ENCODE measurements around the gene CELF4.

Gene CELF4

DNA sequence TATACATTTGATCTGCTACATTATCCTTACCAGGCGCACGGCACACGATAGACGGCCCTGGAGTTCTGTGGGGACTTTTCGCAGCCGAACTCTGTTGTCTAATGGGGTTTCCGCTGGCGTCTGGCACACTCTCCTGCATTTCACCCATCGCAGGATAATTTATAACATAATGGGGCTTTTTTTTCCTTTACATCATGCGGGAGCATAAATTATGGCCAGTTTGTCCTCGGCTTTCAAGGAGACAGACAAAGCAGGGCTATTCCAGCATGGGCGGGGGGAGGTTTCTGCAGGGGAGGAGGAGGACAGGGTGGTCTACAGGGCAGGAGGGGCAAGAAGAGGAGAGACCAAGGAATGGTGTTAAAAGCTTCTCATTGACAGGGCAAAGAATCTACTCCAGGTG, 279.8 kb downstream of the CELF4 start:
- no peak for DNase-seq (ENCODE audit: low read depth in 2 of 2)

DNA sequence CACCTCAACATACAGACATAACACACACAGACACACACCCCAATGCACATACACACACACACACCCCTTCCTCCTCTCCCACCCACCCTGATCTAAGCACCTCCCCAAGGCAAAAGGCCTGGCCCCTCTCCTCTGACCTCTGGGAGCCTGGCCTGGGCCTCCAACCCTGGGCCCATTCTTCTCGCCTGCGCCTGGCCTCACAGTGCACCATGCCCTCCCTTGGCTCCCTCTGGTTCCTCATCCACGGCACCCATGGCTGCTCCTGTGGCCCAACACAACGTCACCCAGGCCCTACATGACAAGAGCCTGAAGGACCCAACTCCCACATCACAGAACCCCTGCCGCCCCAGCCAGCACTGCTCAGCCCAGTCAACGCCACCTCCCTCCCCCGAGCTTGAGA, 281.3 kb downstream of the CELF4 start:
- DNase-seq (ENCODE audit: low read depth in 2 of 2): no peak

DNA sequence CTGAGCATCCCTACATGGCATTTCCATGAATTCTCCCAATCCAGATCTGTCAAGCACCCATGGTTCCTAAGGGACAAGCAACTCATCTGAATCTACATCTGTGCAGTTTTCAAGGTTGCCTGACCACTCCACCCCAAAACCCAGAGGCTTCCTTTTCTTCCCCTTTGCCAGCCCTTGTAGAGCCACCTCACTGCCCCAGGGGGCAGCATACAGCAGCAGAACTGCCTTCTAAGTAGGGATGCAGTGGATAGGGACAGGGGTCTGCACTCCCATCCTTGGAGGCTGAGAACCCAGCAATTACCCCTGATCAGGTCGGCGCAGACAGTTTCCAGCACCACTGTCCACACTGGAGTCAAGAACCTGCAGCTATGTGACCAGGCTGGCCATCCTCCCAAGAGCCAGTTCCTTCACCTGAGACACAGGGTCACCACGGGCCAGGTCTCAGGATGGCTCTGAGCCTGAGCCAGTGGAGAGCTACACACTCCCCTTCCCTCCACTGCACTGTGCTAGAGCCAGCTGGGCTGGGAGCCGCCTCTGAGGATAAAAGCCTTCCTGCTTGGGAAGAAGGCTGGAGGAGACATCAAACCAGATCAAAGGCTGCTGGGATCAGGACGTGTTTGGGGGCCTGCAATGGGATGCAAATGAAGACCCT, 283.1 kb downstream of the CELF4 start:
- DNase-seq (ENCODE audit: low read depth in 2 of 2): no peak

DNA sequence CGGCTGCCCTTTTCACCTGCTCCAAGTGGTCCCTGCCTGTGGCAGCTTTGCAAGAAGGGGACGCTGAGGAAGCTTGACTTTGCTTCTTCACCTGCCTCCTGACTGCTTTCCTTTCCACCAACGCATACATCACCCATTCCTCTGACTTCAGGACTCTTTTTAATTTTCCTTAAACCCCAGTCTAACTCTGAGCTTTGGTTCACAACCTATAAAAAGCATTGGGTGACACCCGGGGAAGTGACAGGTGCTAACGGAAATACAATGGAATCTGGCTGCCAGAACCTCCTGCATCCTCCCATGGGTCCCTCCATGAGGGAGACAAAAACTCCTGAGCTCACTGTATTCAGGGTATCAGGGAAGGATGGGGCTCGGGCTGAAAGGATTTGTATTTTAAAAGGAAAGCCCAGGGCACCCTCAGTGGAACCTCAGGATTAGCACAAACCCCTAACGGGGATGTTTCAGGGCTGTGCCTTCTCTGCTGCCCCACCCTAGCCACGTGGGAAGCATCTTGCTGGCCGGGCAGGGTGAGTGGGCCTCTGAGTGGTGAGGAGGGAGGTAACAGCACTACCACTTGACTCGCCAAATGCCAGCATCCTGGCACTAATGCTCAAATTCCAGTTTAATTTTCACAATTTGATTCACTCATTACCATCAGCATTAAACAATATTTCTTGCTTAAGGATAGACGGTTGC, 284.8 kb downstream of the CELF4 start:
- no peak for DNase-seq (ENCODE audit: low read depth in 2 of 2)

DNA sequence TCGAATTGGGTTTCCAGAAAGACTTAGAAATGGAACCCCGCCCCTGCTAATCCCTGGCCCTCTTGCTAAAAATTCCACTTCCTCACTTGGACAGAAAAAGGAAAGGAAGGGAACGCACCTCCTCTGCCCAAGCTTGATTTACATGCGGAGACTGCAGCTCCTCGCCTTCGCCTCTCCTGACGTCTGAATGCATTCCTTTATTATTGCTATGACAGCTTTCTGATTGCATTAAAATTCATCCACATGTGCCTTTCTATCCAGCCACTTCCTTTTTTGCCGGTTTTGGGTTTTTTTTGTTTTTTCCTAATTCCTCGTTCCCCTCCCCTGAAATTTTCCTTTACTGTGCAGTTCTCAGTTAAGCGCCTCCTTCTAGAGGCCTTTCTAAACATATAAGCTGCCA, 287.8 kb downstream of the CELF4 start:
- no peak for DNase-seq (ENCODE audit: low read depth in 2 of 2)

DNA sequence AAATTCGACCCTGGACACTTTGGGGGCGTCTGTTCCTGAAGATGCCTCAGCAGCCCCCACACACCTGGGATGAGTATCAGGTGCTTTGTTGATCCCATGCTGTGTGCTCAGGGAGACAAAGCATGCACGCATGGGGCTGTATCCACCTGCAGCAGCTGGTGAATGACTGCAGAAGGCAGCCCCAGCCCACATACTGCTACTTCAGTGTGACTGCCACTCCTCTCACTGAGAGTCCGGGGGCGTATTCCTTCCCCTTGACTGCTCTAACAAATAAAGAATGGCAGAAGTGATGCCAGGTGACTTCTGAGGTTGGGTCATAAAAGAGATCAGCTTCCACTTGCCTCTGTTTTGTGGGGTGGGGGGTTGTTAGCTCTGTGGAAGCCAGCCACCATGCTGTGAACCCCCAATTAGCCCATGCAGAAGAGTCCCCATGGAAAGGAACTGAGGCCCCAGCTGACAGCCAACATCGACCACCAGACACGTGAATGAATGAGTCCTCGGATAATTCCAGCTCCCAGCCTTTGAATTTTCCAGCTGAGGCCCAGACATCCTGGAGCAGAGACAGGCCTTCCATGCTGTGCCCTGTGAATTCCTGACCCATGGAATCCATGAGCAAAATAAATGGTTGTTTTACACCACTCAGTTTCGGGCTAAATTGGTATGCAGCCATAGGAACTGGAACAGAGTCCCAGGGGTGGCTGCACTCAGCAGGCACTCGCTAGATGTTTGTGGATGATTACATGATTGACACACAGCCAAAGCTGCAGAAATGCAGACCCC, 289.3 kb downstream of the CELF4 start:
- no peak for DNase-seq (ENCODE audit: low read depth in 2 of 2)

DNA sequence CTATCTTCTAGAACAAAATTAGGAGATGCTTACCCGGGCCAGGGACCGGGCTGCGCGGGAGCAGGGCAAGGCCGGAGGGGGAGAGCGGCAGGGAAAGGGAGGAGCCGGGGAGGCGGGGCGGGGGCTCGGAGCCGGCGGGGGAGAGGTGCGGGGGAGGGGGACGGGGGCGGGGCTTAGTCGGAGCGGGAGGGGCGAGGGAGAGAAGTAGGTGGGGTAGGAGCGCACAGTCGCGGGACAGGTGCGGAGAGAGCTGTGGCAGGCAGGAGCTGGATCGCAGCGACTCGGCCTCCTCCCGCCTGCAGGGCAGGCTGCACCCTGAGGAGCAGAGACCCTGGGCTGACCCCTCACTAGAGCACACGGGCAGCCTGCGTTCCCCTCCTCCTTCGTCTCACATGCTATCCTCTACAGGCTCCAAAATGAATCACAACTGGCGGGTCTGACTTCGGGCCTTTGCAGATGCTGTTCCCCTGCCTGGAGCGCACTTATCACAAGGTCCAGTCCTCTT, 290.3 kb downstream of the CELF4 start:
- no peak for DNase-seq (ENCODE audit: low read depth in 2 of 2)

DNA sequence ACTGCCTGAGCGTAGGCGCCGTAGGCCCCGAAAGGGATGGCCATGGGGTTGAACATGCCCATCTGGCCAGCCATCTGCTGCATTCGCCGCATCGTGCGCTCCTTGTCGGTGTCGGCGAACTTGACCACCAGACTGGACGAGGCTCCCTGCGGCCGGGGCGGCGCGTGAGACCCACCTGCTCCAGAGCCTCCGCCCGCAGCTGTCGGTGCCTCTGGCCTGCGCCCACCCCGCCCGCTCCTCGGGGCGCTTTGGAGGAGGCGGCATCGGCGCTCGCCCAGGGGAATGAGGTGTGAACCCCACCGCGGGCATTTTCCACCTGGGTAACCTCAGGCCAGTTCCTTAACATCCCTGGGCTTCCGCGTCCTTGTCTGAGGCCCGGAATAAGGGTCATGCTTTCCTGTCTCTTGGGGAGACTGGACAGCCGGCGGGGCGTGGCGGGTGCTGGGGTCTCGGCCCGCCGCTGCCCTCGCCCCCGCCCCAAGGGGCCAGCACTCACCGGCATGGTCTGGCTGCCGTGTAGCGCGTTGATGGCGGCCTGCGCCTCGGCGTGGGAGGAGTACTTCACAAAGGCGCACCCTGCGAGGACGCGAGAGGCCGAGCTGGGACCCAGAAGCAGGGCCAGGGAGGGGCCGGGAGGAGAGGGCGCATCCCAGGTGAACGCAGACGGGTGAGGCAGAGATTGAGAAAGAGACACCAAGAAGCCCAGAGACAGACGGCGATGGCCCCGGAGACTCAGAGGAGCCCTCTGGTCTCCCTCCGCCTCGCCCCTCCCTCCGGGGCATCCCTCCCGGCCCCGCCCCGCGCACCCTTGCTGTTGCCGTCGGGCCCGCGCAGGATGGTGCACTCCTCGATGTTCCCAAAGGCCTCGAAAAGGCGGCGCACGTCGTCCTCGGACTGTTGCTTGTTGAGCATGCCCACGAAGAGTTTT, 291.0 kb downstream of the CELF4 start:
- DNase-seq (ENCODE audit: low read depth in 2 of 2): no peak

DNA sequence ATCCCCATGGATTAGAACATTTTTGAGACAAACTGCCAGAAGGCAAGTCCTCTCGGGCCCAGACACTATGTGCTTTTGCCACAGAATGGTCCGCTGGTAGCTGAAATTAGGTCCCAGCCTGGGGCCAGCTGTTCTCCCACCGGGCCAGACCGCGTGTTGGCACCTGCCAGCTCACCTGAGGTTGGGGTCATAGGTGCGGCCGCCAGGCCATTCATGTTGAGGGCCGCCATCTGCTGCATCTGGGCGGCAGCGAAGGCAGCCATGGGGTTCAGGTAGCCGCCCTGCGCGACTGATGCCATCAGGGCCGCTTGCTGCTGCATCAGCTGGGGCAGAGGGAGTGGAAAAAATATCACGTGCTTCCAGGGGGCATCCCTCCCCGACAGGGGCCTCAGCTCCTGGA, 292.8 kb downstream of the CELF4 start:
- no peak for DNase-seq (ENCODE audit: low read depth in 2 of 2)

DNA sequence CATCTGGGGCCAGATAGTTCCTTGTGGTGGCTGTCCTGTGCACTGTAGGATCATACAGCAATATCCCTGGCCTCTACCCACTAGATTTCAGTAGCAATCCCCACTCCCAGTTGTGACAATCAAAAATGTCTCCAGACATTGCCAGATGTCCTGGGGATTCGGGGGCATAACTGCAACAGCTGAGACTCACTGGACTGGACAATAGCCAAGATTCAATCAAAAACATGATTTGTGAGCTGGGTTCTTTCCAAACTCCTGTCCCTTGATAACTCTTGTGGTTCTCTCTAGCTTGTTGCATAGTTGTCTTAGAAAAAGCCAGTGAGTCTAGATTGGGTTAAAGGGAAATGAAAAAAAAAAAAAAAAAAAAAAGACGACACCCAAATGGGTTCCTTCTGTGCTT, 293.4 kb downstream of the CELF4 start:
- DNase-seq (ENCODE audit: low read depth in 2 of 2): no peak

DNA sequence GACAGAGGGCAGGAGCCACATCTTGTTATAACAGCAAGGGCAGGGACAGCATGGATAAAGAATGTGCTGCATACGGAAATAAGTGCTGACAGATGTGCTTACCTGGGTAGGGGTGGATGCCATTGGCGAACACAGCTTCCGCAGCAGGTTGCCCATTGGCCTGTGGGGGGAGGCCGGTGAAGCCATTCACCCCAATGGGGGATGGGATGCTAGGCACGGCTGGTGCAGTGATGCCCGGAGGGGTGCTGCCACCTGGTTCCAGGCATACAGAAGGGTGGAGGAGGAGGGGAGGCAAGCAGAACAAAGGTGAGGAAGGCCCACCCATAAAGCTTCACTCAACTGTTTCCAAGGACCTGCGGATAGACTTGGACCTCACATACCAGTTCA, 294.9 kb downstream of the CELF4 start:
- no peak for DNase-seq (ENCODE audit: low read depth in 2 of 2)

DNA sequence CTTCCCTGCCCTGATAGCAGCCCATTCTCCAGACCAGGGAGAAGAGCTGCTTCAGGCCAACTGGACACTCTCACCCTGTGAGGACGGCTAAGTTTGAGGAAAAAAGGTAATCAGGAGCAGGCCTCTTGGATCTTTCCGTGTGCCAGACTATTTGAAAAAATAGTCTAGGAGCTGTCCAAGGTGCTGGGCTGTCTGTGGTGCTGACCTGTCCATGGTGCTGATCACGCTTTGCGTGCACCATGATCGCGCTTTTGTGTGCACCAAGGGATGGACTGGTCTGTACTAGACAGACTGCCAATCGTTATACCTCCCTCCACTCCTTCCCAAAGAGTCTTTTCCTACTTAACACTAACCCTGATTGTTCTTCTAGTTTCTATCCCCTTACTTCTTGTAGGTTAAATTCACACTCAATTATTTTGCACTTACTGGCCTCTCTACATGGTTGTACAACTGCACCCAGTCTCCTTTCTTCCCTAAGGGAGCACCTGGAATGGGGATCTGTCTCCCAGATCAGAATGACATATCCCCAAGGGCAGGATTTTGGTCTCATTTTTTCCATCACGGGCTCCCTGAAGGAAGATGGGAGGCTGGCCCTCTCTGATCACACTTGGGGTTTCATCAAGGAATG, 295.4 kb downstream of the CELF4 start:
- DNase-seq (ENCODE audit: low read depth in 2 of 2): peak in 1 of 2 donors; percentile 4

DNA sequence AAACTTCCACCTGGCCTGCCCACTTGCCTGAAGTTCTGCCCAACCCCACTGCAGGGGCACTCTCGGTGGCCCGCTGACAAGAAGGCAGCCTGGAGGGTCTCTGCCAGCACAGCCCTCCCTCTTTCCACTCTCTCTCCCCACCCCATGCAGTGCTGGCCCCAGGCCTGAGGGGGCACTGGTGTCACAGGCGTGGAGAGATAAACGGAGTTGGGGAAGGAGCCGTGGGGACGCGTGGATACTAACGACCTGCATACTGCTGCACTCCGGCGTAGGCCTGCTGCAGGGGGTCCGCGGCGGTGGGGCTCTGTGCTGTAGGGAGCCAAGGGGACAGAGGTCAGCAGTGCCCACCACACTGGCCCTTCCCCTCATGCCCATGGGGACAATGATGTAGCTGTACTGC, 299.3 kb downstream of the CELF4 start:
- no peak for DNase-seq (ENCODE audit: low read depth in 2 of 2)

DNA sequence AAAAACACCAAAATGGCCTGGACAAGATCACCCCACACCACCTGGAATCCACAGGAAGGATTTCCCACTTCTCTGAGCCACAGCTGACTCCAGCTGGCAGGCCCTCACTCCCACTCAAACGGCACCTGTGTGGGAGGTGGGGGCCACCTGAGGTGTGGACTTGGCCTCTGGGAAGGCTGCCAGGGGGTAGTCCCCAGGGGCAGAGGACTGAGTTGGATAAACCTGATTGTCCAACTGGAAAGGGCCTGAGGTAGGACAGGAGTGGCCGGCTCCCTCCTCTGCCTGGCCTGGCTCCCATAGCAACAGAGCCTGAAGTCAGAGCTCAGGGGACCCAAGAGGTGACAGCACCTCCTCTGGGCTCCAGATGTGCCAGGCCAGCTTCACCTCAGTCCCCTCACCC, 300.2 kb downstream of the CELF4 start:
- DNase-seq (ENCODE audit: low read depth in 2 of 2): no peak

DNA sequence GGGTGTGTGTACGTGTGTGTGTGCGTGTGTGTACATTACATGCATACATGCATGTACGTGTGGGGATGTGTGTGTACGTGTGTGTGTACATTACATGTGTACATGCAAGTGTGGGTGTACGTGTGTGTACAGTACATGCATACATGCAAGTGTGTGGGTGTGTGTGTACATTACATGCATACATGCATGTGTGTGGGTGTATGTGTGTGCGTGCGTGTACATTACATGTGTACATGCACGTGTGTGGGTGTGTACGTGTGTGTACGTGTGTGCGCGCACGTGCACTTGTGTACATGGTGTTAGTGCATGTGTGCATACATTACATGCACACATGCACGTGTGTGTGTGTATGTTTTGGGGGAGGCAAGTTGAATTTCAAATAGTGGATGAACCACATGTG, 300.6 kb downstream of the CELF4 start:
- no peak for DNase-seq (ENCODE audit: low read depth in 2 of 2)

DNA sequence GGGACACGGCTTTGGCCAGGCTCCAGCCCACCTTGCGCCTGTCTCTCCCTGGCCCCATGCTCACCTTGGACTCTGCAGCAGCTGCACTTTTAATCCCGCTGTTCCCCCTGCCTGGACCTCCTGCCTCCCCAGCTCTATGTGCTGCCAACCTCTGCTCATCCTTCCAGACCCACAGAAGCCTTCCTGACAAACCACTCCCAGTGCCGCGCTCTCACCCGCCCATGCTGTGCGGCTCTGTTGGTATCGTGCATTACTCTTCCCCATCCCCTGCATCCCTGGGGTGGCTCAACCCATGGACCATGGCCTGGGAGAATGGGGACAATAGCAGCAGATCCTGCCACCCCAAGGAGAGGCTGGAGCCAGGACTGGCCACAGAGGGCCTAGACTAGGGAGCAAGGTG, 303.6 kb downstream of the CELF4 start:
- DNase-seq (ENCODE audit: low read depth in 2 of 2): no peak

DNA sequence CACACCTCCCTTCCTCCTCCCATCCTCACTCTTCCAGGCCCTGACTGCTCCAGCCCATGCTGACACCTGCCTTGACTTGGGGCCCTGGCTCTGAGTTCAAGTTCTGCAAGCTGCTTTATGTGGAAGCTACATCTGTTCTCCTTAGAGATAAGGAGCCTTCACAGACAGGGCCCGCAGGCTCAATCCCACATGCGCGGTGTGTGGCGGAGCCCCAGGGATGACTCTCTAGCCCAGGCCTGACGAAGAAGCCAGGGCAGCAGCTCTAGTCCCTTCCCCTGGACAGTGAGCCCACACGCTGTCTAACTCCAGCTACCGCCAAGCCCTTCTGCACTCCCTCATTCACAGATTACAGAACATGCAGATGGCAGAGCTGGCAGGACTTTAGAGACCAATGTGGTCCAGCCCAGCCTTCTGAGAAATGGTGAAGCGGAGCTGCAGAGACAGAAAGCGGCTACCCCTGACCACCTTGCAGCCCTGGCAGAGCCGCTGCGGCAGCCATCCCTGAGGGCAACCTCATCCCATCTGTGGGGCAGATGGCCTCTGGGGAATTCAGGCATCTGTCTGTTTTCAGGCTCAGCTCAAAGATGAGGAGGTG, 304.3 kb downstream of the CELF4 start:
- DNase-seq (ENCODE audit: low read depth in 2 of 2): no peak

DNA sequence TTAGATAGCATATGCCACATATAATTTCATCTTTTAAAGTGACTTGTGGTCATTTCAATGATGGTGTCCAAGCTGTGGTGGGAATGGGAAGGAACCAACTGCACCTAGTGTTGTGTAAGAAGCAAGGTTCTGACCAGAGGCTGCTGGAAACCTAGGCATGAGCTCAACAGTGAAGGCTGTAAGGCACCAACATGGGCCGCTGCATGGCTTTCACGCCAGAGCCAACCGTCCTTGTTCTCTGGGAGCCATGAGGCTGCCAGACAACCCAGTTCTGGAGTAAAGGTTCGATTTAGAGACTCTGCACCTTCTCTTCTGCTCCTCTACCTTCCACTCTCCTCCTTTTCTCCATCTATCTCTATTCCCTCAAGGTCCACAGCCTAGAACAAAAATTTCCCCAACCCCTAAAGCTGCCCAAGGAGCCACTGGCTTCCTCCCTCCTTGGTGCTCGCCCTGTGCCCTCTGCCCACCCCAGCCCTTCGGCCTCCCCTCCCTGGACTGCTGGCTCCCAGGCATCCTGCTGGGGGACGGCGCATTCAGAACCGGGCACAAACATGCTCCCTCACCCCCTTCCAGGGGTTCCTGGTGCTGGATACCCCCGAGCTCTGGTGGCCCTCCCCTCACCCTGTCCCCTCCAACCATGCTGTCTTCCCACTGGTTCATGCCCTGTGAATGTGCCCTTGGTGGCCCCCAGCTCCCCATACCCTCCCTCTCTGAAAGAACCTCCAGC, 305.1 kb downstream of the CELF4 start:
- DNase-seq (ENCODE audit: low read depth in 2 of 2): no peak

DNA sequence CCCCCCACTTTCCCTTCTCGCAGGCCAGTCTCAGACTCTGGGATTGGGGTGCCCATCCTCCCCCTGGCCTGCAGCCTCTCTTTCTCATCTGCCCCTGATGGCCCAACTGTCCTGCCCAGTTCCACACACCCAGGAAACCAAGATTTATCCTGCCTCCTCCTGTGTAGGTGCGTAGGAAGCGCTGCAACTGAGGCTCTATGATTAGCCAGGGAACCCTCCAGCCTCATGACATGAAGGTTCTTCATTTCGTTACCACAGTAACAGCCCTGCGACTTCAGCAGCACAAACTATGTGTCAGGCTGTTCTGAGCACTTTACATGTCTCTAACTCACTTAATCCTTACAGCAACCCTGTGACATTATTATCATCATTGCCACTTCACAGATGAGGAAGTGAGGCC, 305.9 kb downstream of the CELF4 start:
- DNase-seq (ENCODE audit: low read depth in 2 of 2): no peak

DNA sequence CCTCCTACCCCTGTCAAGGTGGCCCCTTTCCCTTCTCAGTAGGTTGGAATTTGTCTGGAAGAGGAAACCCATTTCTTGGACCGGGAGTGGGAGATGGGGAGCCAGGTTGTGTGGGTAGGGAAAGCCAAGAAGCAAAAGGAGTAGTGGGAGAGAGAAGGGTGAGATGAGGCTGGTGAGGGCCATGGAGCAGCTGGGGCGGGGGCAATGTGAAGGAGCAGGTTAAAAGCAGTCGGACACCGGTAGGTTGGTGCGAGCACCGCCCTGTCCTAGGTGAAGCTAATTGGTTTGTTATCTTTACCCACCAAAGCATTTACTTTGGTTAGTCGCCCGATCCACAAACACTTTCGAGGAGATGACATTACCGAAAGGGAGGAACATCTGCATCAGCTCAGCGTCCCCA, 306.8 kb downstream of the CELF4 start:
- DNase-seq (ENCODE audit: low read depth in 2 of 2): no peak
